Dedifferentiated amniotic fluid mesenchymal stem cell (primary cell): ENCODE data around the gene CSF1R.

ENCODE experiments used
- DNase-seq: peaks from one replicate; pipeline ENCODE4 v3.0.0-alpha.2; 2016; ENCODE audit errors: extremely low spot score

CSF1R gene

GRCh38 chr5:150024346-150024984, 61.9 kb downstream of the CSF1R start:
- DNase-seq, result no peak

GRCh38 chr5:150023136-150023535, 63.2 kb downstream of the CSF1R start:
- no peak for DNase-seq

- DNase-seq, result no peak
Observed at GRCh38 chr5:150022681-150023080, 63.7 kb downstream of the CSF1R start.

GRCh38 chr5:150022158-150022531, 64.2 kb downstream of the CSF1R start:
- DNase-seq, result peak; percentile 87

- DNase-seq, result no peak
Observed at GRCh38 chr5:150021491-150022157, 64.7 kb downstream of the CSF1R start.

GRCh38 chr5:150020249-150020648, 66.1 kb downstream of the CSF1R start:
- DNase-seq, result no peak

GRCh38 chr5:150017226-150018005, 68.9 kb downstream of the CSF1R start:
- DNase-seq, result no peak

GRCh38 chr5:150016537-150016936, 69.8 kb downstream of the CSF1R start:
- DNase-seq, result no peak

- no peak for DNase-seq
Observed at GRCh38 chr5:150015415-150015814, 70.9 kb downstream of the CSF1R start.

- DNase-seq, result no peak
Observed at GRCh38 chr5:150014456-150014855, 71.9 kb downstream of the CSF1R start.

GRCh38 chr5:150013931-150014330, 72.4 kb downstream of the CSF1R start:
- DNase-seq, result no peak

GRCh38 chr5:150009671-150010387, 76.5 kb downstream of the CSF1R start:
- DNase-seq, result no peak

GRCh38 chr5:150007050-150007449, 79.3 kb downstream of the CSF1R start:
- DNase-seq, result no peak

- no peak for DNase-seq
Observed at GRCh38 chr5:150006318-150006717, 80.0 kb downstream of the CSF1R start.
